LoVo (cell line): Measurements from ENCODE around the gene TMEM128.
A peak's percentile ranks its signal among the peaks of the same experiment; 100 is the strongest.
"Not testable (repeated sequence)": the region's sequence is repeated elsewhere in the genome, so short reads cannot be mapped to it uniquely, and the experiment has no call there.

ENCODE experiments used
- DNase-seq: peaks from one replicate; pipeline ENCODE4 v3.0.0-alpha.2; 2016; ENCODE audit warnings: low spot score

The TMEM128 gene, protein sequence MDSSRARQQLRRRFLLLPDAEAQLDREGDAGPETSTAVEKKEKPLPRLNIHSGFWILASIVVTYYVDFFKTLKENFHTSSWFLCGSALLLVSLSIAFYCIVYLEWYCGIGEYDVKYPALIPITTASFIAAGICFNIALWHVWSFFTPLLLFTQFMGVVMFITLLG

DNA sequence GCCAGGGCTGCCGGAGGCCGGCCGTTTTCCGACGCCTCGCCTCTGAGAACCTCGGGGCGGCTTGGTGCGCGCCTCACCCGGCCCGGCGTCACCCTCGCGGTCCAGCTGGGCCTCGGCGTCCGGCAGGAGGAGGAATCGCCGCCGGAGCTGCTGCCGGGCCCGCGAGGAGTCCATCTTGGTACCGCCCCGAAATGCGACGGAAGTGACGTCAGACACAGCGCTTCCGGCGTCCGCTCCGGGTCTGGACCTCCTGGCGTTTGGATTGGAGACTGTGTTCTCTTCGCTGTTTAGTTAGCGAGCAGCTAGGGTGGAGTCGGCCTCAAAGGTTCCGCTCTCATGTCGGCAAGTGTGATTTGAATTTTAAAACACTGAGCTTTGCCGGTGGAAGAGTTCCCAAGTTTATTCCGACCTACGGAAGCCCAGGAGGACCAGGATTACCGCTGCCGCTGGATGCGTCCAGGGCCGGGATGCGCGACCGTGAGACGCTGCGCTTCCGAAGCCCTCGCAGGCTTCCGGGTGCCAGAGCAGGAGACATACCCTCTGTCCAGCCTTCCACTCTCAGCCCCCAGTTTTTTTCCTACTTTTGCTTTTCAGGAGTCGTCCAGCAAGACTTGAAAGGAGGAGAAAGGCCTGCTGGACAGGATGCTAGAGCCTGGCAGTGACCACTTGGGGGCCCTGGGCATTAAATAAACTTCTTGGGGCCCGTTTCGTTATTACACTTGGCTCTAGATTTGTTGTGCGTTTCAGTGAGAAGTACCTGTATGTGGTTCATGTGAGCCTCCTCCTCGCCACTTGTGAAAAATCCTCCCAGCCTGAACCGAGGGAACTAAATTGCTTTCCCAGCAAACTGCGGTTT lies at the start of gene TMEM128:
Gene TMEM128, minus strand, starts transcription at position 195 of the 856 bp plus-strand sequence. Its CDS starts 21 bp downstream, at position 174.
- peak; percentile 93 for DNase-seq

DNA sequence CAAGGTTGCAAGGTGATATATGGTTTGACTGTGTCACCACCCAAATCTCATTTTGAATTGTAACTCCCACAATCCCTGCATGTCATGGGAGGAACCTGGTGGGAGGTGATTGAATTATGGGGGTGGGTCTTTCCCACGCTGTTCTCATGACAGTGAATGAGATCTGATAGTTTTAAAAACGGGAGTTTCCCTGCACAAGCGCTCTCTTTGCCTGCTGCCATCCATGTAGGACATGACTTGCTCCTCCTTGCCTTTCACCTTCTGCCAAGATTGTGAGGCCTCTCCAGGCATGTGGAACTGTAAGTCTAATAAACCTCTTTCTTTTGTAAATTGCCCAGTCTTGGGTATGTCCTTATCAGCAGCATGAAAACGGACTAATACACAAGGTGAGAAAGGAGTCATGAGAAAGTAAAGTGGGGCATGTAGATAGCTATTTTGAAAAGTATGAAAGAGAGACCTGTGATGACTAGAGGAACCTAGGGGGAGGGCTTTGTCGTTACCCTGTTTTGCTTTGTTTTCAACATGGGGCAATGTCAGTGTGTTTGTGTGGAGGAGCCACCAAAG lies 48.3 kb upstream of the TMEM128 start:
- no peak for DNase-seq

DNA sequence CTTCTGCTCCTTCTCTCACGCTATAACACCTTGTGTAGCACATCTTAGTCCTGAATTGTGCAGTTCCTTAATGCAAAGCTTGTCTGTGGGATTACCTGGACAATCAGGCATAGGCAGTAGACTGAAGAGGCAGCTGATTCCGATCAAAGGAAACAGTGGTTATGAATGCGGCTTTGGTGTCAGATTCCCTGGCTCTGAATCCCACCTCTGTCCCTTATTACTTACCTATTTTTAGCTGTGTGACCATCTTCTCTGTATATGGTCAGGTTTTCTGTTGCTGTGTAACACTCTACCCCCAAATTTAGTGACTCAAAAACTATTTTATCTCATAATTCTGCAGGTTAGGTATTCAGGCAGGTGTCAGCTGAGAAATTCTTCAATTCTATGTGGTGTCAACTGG lies 45.3 kb upstream of the TMEM128 start:
- no peak for DNase-seq

DNA sequence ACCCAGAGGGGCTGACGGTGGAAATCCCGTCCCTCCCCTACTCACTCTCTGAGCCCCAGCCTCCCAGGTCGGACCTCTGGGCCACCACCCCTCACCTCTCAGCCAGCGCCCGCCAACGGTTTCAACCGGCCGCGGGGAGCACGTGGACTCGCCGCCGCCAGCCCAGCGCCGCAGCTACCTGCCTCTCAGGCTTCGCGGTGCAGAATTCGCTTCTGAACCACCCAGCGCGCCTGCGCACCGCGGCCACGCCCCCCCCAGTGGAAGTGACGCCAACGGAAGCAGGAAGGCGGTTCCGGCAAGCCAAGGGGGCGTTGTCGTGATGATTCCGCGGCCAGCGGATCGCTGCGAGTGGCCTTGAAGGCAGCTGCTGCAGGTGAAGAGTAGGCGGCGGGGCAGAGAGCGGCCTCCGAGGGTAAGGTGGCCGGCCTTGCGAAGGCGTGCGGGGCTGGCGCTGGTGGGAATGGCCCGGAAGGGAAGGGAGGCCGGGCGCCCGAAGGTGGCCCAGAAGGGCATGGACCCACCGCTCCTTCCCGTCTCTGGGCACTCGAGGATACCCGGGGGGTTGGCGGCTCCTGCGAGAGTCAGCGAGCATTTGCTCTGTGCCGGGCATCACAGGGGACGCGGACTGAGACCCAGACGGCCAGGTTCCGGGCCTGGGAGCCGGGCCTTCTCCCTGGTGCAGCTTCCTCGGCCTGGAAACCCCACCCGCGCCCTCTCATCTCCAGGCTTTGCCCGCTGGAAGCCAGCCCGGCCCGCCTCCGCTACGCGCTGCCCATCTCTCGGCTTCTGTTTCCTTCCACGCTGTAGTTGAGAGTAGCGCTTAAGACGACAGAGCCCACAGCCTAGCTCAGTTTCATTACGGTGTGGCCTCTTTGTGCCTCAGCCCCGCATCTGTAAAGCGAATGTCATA lies 42.2 kb upstream of the TMEM128 start, which contains the start of the genes LYAR and ZBTB49:
Gene LYAR, minus strand, starts transcription at position 214 of the 910 bp plus-strand sequence. CDS start 6,412 bp downstream, outside the sequence.
Gene ZBTB49, plus strand, starts transcription at position 311 of the 910 bp plus-strand sequence. CDS start 9,695 bp downstream, outside the sequence.
- DNase-seq = peak; percentile 92

DNA sequence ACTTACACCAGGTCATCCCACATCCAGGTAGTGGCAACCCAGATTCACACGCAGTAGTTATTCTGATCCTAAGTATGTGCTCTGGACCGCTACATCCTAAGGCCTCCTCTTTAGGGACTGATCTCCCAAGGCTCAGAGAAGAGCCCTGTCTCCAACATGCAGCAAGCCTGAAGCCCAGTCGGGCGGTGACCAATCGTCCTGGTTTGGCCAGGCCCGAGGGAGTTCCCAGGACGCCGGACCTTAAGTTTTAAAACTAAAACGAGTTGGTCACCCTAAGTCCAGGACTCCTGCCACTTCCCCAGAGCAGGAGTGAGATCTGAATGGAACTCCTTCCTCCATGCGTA lies 41.5 kb upstream of the TMEM128 start:
- DNase-seq = no peak

DNA sequence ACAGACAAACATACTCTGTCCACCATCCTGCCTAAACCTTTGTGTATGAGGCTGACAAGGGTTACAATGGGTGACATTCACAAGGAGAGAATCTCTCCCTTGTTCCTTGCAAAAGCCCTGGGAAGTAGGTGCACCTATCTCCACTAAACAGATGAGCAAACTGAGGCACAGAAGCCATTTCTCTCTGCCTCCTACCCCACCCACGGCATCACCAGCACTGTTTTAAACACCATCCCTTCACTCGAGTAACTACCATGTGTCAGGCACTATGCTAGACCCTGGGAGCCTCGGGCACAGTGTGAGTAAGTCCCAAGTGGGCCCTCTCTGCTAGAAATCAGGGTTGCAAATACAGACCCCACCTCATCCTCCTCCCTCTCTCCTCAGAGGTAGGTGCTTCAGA lies 41.0 kb upstream of the TMEM128 start:
- DNase-seq = no peak

DNA sequence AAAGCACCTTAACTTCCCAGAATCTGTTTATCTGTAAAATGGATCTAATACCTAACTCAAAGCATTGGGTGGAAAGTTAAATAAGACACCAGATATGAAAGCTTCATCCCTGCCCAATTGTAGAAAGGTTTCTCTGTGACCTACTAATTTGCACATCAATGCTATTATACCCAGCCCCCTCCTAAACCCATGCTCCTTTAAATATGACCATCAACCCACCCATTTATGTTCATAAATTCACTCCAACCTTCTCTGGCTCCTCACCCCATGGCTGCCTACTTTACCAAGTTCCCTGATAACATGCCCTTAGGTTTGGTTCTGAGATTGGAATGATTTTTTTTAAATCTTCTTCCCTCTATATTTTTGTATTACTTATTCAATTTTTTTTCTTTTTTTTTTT lies 40.1 kb upstream of the TMEM128 start:
- DNase-seq = no peak

DNA sequence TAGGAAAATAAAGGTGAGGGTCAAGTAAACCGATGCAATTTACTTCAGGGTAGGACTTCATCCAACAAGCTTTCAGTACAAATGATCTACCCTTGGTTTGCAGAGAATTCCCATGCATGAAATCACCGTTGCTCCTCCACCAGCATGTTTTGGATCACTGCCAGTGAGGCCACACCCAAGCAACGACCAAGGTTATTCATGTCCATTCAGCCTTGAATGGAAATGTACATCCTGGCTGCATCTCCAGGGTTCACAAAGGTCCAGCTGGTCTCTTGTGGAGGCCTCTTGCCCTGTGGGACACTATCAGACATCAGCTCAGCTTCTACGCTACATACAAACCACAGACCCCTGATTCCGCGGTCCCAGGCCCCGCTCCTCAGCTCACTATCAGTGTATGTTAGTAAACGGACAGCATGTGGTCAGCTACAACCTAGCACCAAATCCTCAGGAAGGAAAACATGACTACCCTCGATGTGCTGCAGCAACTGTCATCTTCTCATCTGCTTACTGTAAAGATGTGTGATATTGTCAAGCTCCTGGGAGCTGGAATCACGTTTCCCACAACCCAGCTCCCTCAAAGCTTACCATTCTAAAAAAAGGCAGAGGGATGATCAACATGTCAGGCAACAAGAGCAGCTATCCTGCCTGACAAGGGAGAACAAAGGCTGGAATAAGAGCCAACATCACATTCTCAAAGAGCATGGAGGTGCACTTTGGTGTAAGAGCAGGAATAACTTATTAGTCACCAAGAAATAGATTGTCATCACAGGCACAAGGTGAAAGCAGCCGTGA lies 37.0 kb upstream of the TMEM128 start:
- DNase-seq = peak; percentile 31

DNA sequence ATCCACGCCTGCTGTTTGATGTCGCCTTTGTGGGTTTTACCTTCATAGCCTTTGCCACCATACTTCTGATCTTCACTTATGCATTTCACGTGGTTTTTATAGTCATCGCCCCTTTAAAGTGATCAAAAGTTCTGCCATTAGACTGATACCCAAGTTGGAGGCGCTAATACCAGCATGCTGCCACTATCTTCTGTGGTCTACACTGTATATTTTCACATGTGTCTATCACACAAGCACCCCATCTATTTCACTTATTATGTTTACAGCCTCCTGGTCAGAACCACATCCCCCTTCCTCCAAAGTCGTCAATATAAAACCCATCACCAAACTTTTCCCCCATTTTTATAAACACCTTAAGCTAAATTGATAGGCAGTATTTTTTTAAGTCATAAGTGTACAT lies 33.8 kb upstream of the TMEM128 start:
- DNase-seq = no peak

DNA sequence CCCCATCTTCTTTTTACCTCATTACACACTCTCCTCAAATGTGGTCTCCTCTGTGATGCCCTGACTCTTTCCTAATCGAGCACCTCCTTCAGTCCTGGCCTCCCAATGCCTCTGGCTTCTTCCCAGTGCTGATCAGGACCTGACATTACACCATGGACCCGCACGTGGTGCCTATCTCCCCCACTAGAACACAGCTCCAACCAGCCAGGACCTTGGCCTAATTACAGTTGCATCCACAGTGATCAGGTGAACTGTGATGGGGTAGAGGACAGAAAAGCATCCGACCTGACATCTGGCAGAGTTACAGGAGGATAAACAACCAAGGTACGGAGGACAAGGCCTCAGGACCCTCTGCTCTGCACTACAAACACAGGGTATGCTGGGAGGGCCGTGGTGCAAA lies 29.5 kb upstream of the TMEM128 start:
- no peak for DNase-seq

DNA sequence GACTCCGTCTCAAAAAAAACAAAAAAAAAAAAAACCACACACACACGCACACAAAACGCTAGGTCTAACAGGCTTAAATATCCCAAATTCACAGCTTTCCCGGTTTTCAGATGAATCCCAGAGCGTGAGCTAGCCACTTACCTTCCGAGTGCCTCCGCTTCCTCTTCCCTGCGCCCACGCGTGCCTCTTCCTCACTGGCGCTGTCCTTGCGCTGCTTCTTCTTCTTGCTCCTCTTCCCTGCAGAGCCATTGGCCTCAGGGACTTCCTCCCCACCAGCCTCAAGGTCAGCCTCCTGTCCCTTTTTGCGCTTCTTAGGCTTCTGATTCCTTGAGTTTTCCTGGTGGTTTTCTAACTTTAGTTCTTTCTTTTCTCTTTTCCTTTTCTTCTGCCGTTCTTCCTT lies 26.2 kb upstream of the TMEM128 start:
- DNase-seq = no peak

DNA sequence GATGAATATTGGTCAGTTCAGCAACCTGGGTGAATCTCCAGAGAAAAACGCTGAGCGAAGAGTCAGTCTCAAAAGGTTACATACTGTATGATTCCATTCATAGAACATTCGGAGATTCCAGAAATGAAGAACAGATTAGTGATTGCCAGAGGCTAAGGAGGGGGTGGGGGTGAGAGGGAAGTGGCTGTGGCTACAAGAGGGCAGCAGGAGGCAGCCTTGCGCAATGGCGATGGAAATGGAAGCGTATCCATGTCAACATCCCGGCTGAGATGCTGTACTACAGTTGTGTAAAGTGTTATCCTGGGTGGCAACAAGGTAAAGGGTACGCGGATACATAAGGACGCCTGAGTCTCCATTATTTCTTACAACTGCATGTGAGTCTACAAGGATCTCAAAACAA lies 23.9 kb upstream of the TMEM128 start:
- DNase-seq = no peak

DNA sequence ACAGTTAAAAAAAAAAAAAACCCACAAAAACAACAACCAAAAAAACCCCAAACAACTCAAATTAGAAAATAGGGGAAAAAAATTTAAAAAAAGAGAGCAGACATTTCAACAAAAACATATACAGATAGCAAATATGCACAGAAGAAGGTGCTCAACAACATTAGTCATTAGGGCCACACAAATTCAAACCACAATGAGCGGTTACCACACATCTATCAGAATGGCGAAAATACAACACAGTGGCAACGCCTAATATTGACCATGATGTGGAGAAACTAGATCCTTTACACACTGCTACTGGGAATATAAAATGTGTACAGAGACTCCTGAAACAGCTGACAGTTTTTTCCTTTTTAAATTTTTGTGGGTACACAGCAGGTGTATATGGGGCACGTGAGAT lies 22.5 kb upstream of the TMEM128 start:
- DNase-seq = no peak

DNA sequence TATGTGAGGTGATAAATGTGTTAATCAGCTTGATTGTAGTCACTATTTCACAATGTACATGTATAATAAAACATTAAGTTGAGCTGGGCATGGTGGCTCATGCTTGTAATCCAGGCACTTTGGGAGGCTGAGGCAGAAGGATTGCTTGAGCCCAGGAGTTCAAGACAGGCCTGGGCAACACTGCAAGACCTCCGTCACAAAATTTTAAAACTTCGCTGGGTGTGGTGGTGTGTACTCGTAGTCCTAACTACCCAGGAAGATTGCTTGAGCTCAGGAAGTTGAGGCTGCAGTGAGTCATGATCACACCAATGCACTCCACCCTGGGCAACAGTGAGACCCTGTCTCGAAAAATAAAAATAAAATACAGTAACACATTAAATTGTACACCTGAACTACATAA lies 21.8 kb upstream of the TMEM128 start:
- no peak for DNase-seq

DNA sequence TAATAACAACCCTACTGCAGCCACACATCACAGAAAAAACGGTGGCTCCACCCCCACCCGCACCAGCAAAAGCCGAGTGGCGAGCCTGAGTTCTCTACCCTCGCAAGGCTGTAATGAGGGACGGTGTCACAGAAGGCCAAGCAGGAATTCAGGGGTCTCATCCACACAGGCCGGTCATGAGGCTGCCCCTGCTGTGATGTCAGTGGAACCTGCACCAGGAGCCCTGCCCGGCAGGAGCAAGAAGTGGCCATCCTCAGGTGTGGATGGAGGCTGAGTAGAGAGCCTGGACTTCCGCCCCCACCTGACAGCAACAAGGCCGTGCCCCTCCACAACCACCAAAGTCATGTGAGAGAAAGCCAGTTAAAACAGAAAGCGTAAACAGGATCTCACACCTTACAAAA lies 21.3 kb upstream of the TMEM128 start:
- DNase-seq = no peak

DNA sequence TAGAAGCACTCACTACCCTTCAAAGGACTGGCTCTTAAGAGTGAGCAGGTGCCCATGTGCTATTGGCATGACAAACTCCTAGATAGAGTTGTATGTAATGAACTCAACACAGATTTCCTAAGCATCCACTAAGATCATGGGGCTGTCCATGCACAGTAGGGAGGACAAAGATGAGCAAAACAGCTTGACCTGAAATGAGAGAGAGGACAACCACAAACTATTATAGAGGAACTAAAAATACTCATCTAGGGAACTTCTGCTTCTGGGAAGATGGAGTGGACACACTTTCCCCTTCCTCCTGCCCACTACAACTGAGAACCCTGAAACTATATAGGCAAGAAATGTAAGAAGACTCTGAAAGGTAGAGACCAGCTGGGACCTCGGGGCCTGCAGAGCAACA lies 20.8 kb upstream of the TMEM128 start:
- DNase-seq = no peak

DNA sequence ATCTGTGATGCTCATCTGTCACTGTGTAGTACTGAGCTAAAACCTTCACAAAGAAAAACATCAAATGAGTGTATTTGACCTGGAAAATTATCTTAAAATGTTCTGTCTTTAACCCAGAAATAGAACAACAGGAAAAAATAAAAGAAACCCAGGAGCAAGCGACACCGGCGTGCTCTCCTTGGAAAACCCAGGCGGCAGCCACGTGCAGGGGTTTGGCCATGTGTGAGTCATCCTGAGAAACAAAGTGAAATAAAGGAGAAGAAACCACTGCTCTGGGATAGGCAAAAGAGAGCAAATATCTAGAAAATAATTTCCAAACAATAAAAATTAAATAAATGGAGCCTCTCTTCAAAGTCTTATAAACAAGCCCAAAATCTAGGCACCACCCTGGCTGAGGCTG lies 20.0 kb upstream of the TMEM128 start:
- no peak for DNase-seq

DNA sequence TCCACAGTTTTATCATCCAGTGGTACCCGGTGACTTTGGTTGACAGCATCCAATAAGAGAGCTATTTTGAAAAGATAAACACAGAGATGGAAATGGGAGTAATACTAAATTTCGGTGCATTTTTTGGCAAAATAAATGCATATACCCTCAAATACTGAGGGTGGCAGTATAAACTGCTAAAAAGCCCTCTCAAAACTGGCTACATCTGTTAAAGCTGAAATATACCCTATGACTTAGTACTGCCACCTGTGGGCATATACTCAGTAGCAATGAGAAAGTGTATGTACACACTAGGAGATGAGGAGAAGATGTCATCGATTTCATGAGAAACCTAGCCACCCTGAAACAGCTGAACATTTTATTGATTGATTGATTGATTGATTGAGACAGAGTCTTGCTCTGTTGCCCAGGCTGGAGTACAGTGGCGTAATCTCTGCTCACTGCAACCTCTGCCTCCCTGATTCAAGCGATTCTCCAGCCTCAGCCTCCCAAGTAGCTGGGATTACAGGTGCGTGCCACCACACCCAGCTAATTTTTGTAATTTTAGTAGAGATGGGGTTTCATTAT lies 12.2 kb upstream of the TMEM128 start:
- no peak for DNase-seq

DNA sequence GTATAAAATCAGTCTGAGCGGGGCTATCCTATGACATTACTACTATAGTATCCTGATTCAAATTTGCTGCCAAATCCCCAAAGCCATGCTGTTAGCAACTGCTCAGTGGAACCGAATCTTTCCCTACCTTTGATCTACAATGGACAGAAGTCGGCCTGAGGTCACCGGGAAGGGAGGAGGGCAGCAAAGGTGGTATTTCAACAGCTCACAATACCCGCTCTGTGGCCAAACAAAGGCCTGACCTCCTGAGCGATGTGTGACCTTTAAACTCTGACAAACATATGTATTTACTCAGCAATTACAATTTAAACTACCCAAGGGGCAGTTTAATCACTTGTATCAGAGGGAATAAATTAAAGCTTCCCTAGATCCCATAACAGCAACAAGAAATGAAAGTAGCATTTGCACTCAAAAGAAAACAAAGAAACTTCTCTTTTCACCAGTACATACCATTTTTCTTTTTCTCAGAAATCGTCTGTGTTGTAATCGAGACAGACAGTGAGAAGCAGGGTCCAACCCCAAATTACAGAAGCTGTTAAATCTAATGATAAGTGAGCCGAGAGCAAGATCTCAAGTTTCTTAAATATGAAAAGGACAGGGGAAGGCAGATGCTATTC lies 11.6 kb upstream of the TMEM128 start:
- no peak for DNase-seq

DNA sequence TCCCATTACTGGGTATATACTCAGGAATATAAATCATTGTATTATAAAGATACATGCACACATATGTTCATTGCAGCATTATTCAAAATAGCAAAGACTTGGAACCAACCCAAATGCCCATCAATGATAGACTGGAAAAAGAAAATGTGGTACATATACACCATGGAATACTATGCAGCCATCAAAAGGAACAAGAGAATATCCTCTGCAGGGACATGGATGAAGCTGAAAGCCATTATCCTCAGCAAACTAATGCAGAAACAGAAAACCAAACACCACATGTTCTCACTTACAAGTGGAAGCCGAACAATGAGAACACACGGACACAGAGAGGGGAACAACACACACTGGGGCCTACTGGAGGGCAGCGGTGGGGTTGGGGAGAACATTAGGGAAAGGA lies 9.7 kb upstream of the TMEM128 start:
- not testable (repeated sequence) for DNase-seq

DNA sequence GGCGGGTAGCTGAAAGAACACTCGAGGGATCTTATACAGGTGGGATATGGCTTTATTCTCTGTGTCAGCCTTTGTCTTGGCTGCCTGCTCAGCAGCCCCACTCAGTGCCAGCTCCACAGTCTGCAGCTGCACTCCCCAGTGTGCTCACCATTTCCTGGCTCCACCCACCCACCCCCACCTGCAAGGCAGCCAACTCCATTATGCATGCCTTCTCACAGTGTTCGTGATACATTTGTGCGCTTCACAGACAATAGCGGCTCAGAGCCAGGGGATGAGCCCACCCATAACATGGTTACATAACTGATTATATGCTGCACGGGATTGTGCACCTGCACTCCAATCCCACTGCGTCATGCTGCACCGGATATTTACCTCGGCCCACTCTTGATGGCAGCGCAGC lies 8.8 kb upstream of the TMEM128 start:
- no peak for DNase-seq
